Dendritic cell treated with granulocyte-macrophage colony-stimulating factor and Interleukin-4, amounts not matched to agents 40 ng/mL and 50 ng/mL, for 4 days (primary cell): ENCODE measurements around the gene TMEM232.
"Not testable (repeated sequence)": the region's sequence is repeated elsewhere in the genome, so short reads cannot be mapped to it uniquely, and the experiment has no call there.

Experiments
- H3K27ac Mint-ChIP-seq: one replicate; pipeline ENCODE4 v1.8.0; 2022; ENCODE audit warnings: mild to moderate bottlenecking, mixed read lengths
- H3K27me3 Mint-ChIP-seq: one replicate; pipeline ENCODE4 v1.8.0; 2022; ENCODE audit warnings: mild to moderate bottlenecking, mixed read lengths
- H3K36me3 Mint-ChIP-seq: one replicate; pipeline ENCODE4 v1.8.0; 2022; ENCODE audit warnings: low read depth, mixed read lengths
- H3K4me1 Mint-ChIP-seq: one replicate; pipeline ENCODE4 v1.8.0; 2022; ENCODE audit warnings: low read depth, mixed read lengths
- H3K4me3 Mint-ChIP-seq: one replicate; pipeline ENCODE4 v1.8.0; 2022; ENCODE audit warnings: mild to moderate bottlenecking, moderate library complexity, mixed read lengths
- H3K9me3 Mint-ChIP-seq: one replicate; pipeline ENCODE4 v1.8.0; 2022; ENCODE audit warnings: mixed read lengths
- intact Hi-C: fragments of 100-400 bp; cut with micrococcal nuclease; formaldehyde crosslinking; loops from one replicate; pipeline ENCODE4 v1.15.0; 2022

TMEM232 gene

DNA sequence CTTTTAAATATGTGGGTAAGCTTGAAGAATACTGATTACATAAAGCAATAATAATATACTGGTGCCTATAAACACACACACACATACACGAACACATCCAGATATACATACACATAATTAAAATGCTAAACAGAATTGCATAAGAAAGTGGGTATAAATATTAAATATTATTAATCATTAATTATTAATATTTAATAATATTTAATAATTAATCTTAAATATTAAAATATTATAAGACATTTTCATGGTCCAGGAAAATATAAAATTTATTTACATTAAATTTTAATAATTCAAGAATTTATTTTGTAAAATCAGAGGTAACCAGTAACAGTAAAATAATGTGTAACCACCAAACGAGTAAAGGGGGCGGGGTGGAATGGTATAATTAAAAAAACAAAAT lies 178.3 kb downstream of the TMEM232 start:
- Mint-ChIP-seq H3K36me3 (no peaks in the 10 kb centered on the region), H3K4me1 (no peaks in the 10 kb centered on the region), H3K4me3 (no peak overlapping the region), H3K27ac (no peak overlapping the region), H3K27me3 (no peaks in the 10 kb centered on the region), H3K9me3 (no peaks in the 10 kb centered on the region)
- intact Hi-C loops = no loop called here

DNA sequence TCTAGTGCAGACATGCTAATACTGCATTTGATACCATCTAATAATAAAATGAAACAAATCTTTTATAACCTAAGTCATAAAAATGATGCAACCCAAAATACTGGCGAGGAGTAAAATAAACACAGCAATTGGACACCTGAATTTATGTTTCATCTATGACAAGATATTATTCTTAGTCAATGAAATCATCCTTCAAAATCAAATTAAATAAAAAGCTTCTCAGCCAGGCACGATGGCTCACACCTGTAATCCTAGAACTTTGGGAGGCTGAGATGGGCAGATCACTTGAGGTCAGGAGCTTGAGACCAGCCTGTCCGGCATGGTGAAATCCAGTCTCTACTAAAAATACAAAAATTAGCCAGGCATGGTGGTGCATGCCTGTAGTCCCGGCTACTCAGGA lies 179.0 kb downstream of the TMEM232 start:
- H3K36me3 Mint-ChIP-seq = no peaks in the 10 kb centered on the region
- H3K9me3 Mint-ChIP-seq = no peaks in the 10 kb centered on the region
- no peak overlapping the region for H3K27ac Mint-ChIP-seq
- H3K4me3 Mint-ChIP-seq = no peak overlapping the region
- H3K4me1 Mint-ChIP-seq = no peaks in the 10 kb centered on the region
- no peaks in the 10 kb centered on the region for H3K27me3 Mint-ChIP-seq
- intact Hi-C loops = no loop called here

DNA sequence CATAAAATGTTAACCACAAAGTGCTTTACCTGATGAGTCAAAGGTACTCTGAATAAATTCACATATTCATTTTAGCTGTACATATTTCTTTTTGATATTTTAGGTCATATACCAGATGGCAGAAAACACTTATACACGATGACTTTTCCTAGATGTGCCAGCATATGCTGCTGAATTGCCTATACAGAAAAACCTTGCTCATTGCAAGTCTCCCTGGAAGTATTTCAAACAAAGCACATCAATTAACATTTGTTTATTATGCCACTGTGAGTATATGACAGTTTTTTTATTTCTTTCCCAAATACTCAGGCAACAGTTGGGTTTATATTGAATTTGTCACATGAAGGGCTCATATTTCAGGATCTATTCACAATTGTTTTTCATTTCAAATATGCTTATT lies 180.8 kb downstream of the TMEM232 start:
- no peak overlapping the region for H3K27ac Mint-ChIP-seq
- intact Hi-C loops = no loop called here
- H3K36me3 Mint-ChIP-seq = no peaks in the 10 kb centered on the region
- H3K4me3 Mint-ChIP-seq = no peak overlapping the region
- H3K4me1 Mint-ChIP-seq = no peaks in the 10 kb centered on the region
- no peaks in the 10 kb centered on the region for H3K27me3 Mint-ChIP-seq
- H3K9me3 Mint-ChIP-seq = no peaks in the 10 kb centered on the region

DNA sequence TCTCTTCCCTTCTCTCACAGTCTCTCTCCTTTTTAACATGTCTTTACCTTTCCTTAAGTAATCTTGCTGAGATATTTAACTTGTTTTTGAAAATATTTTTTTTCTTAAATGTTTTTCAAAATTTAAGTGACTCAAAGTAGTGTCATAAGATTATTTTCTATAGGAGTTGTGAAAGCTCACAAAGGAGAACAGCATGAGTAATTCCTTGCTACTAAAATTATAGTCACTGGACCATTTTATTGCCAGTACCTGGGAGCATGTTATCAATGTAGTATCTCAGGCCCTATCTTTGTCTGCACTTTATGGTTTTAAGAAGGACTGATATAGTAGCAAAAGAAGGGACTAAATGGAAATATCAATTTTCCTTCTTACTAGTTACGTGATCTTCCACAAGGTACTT lies 181.9 kb downstream of the TMEM232 start:
- no peak overlapping the region for H3K27ac Mint-ChIP-seq
- no peak overlapping the region for H3K4me3 Mint-ChIP-seq
- H3K4me1 Mint-ChIP-seq = no peaks in the 10 kb centered on the region
- no peaks in the 10 kb centered on the region for H3K27me3 Mint-ChIP-seq
- no peaks in the 10 kb centered on the region for H3K9me3 Mint-ChIP-seq
- no peaks in the 10 kb centered on the region for H3K36me3 Mint-ChIP-seq
- intact Hi-C loops = no loop called here

DNA sequence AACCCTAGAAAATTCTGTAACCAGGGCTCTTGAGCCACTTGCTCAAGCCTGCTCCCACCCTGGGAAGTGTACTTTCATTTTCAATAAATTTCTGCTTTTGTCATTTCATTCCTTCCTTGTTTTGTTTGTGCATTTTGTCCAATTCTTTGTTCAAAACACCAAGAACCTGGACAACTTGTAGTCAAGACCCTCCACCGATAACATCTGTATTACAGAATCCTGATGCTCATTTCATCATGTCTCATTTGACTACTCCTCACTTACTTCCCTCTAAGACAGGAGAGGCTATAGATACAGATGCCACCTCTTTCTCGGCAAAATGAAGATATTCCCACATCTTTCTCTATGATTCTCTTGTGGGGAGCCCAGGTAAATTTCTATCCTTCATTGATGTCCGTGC lies 183.5 kb downstream of the TMEM232 start:
- intact Hi-C loops = no loop called here
- Mint-ChIP-seq H3K4me3 (no peak overlapping the region), H3K4me1 (no peaks in the 10 kb centered on the region), H3K9me3 (no peaks in the 10 kb centered on the region), H3K36me3 (no peaks in the 10 kb centered on the region), H3K27me3 (no peaks in the 10 kb centered on the region), H3K27ac (no peak overlapping the region)

DNA sequence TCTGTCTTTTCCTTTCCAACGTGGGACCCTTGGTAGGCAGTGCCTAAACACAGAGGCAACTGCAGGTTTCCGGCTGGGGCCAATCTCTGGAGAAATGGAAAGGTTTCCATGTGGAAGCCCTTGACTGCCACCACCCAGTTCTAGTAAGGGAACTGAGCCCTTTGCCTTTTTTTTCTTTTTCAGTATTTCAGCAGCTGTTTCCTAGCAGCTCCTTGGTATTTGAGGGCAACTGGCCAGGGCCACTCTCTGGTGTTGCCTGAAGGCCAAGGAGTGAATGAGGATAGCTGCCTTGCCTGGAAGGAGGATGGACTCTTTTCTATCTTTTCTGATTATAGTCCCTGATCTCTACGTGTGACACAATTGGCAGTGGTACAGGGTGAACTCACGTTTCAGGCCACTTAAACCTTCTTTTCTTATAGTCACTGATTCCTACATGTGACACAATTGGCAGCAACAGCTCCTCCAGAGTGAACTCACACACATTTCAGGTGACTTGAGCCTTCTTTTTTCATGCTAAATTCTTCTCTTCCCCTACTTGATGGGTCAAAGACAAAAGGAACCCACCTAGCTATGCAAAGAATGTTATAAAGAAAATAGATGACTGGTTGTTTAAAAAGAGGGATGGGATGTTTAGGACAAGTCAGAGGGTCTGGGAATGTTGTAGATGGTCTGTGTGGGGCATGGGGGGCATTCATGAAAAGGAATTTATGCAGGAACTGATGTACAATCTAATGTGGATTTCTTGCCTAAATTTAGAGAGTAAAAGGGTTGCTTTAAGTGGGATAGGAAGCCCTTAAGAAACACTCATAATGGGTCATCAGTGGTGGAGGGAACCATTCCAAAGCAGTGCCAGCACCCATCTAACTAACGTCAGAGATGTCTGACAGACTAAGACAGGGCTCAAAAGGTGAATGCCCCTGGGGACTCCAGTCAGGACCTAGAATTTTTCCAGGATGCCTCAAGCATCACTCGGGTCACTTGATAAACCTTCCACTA lies 190.1 kb downstream of the TMEM232 start:
- Mint-ChIP-seq H3K36me3 (no peaks in the 10 kb centered on the region), H3K27ac (no peak overlapping the region), H3K9me3 (no peaks in the 10 kb centered on the region)

DNA sequence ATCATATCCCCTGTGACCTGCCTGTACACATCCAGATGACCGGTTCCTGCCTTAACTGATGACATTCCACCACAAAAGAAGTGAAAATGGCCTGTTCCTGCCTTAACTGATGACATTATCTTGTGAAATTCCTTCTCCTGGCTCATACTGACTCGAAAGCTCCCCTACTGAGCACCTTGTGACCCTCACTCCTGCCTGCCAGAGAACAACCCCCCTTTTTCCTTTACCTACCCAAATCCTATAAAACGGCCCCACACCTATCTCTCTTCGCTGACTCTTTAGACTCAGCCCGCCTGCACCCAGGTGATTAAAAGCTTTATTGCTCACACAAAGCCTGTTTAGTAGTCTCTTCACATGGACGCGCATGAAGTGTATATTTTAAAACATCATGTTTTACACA lies 191.3 kb downstream of the TMEM232 start:
- intact Hi-C loops, H3K27me3 Mint-ChIP-seq, H3K4me3 Mint-ChIP-seq, H3K27ac Mint-ChIP-seq, H3K36me3 Mint-ChIP-seq, H3K4me1 Mint-ChIP-seq, H3K9me3 Mint-ChIP-seq: not testable (repeated sequence)

More for the DNA sequence above, 190.1 kb downstream of the TMEM232 start:
- Mint-ChIP-seq H3K4me1 (no peaks in the 10 kb centered on the region), H3K4me3 (no peak overlapping the region), H3K27me3 (no peaks in the 10 kb centered on the region)
- intact Hi-C loops = no loop called here

DNA sequence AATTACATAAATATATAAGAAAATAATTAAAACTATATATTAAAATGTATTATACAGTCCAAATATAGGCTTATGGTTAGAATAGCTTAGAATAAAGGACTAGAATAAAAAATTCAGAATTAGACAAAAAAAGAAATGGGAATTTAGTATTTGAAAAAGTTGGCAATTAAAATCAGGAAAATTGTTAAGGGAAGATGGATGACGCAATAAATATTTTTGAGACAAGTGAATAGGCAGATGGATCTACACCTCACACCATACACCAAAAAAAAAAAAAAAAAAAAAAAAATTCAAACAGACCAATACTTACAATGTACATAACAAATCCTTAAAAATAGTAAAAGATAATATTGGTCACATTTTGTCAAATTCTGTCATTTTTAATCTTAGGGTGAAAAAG lies 200.7 kb downstream of the TMEM232 start:
- intact Hi-C loops = no loop called here
- no peak overlapping the region for H3K4me3 Mint-ChIP-seq
- H3K27ac Mint-ChIP-seq = no peak overlapping the region
- H3K36me3 Mint-ChIP-seq = no peaks in the 10 kb centered on the region
- no peaks in the 10 kb centered on the region for H3K4me1 Mint-ChIP-seq
- no peaks in the 10 kb centered on the region for H3K27me3 Mint-ChIP-seq
- peaks cover 23% of the 10 kb centered on the region for H3K9me3 Mint-ChIP-seq

DNA sequence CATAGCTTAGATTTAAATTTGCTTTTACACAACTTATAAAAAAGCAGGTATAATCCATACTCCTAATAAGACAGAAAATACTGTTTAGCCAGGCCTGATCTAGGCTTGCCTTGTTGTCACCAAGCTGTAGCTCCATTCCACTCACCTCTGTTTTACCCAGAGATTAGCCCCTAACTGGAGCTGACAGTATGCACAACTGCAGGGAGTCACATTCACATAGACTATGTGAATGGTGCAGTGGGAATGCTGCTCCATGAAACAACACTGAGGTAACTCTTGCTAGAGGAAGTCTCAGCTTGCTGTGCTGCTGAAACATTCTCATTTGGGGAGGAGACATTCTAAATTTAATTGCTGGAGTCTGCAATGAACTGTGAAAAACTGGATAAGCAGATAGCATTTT lies 209.1 kb downstream of the TMEM232 start:
- H3K27me3 Mint-ChIP-seq = no peaks in the 10 kb centered on the region
- intact Hi-C loops = no loop called here

DNA sequence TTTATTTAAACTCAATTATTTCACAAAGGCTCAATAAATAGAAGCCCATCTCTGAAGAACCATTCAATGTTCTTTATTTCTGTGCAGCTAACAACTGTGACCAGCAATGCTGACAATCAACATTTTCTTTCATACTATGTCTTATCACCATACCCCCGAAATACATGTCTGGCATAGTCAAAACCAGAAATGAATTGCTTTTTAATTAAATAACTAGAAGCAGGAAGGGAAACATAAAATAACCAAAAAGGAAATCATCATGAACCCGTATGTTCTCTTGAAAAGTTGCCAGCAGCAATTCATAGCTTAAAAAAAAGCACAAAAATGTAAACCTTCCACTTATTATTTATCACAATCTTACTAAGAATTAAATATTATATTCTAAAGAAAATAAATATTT lies 212.4 kb downstream of the TMEM232 start:
- H3K27me3 Mint-ChIP-seq = no peaks in the 10 kb centered on the region
- no peak overlapping the region for H3K27ac Mint-ChIP-seq
- H3K9me3 Mint-ChIP-seq = peaks cover 16% of the 10 kb centered on the region
- no peak overlapping the region for H3K4me3 Mint-ChIP-seq
- no peaks in the 10 kb centered on the region for H3K4me1 Mint-ChIP-seq
- intact Hi-C loops = no loop called here
- H3K36me3 Mint-ChIP-seq = no peaks in the 10 kb centered on the region

More for the DNA sequence above, 209.1 kb downstream of the TMEM232 start:
- H3K4me3 Mint-ChIP-seq = no peak overlapping the region
- H3K36me3 Mint-ChIP-seq = no peaks in the 10 kb centered on the region
- H3K9me3 Mint-ChIP-seq = peaks cover 22% of the 10 kb centered on the region
- H3K27ac Mint-ChIP-seq = no peak overlapping the region
- no peaks in the 10 kb centered on the region for H3K4me1 Mint-ChIP-seq

DNA sequence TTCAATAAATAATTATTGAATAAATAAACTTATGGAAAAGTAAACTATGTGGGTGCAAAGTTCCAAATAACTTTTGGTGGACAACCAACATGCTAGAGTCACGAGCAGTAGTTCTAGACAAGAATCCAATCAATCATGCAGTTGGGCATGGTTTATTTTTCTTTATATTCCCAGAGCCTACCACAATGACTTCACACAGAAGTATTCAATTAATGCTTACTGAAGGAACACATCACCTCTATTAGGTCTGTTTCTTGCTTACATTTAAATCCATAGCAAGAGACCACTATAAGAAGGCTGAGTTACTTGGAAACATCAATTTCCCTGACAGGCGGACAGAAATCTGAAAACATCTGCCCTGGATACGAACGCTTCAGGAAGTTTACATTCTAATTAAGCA lies 214.2 kb downstream of the TMEM232 start:
- Mint-ChIP-seq H3K9me3 (no peaks in the 10 kb centered on the region), H3K27me3 (no peaks in the 10 kb centered on the region), H3K36me3 (no peaks in the 10 kb centered on the region), H3K27ac (no peak overlapping the region), H3K4me3 (no peak overlapping the region), H3K4me1 (no peaks in the 10 kb centered on the region)
- intact Hi-C loops = no loop called here

DNA sequence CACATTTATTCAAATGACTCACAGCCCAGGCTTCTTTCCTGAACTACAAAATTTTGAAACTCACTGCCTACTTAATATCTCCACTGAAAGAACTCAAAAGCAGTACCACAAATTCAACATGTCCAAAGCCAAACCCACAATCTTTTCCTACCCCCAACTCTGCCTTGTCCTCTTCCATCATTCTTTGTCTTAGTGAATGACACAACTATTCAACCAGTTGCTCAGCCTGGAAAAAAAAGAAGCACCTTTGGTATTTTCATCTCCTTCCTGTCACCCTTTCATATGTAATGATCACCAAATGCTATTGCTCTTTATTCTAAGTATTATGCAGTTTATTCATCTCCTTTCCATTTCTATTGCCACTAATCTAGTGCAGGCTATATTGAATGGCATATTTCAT lies 216.3 kb downstream of the TMEM232 start:
- H3K9me3 Mint-ChIP-seq = no peaks in the 10 kb centered on the region
- no peak overlapping the region for H3K27ac Mint-ChIP-seq
- no peaks in the 10 kb centered on the region for H3K4me1 Mint-ChIP-seq
- H3K27me3 Mint-ChIP-seq = no peaks in the 10 kb centered on the region
- H3K4me3 Mint-ChIP-seq = no peak overlapping the region
- intact Hi-C loops = no loop called here
- H3K36me3 Mint-ChIP-seq = no peaks in the 10 kb centered on the region

DNA sequence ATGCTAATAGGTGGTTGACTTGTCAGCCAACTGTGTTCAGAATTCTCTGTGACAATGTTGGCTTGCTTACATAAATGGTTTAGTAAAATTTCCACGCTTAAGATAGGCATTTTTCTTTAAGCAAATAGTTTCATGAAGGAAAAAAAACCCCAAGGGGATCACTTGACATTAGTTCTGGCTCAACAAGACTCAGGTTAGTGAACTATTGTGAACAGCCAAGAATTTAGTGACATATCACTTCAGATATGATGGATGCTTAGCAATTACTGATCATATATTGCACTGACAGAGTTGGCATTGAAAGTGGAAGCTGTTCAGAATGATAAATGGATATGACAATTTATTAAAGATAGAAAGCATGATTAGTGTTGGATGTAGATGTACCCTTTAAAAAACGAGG lies 218.5 kb downstream of the TMEM232 start:
- H3K27ac Mint-ChIP-seq = no peak overlapping the region
- H3K36me3 Mint-ChIP-seq = no peaks in the 10 kb centered on the region
- no peaks in the 10 kb centered on the region for H3K9me3 Mint-ChIP-seq
- no peaks in the 10 kb centered on the region for H3K27me3 Mint-ChIP-seq
- no peak overlapping the region for H3K4me3 Mint-ChIP-seq
- intact Hi-C loops = no loop called here
- no peaks in the 10 kb centered on the region for H3K4me1 Mint-ChIP-seq

DNA sequence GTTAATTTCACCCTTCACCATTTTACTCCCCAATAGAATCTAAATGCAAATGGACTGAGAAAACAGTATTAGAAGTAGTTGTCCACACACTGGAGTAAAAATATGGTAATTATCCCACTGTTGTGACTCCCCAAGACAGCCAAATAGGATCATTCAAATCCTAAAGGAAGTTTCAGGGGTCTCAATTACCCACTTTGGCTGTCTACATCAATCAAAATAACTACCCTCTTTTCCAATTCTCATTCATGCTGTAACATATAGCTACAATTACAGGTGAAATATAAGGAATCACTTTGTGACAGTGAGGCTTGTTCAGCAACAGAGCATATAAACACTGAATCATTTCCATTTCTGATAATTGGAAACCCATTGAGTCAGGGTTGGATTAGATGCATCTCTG lies 220.1 kb downstream of the TMEM232 start:
- Mint-ChIP-seq H3K36me3 (no peaks in the 10 kb centered on the region), H3K9me3 (no peaks in the 10 kb centered on the region), H3K27me3 (no peaks in the 10 kb centered on the region), H3K27ac (no peak overlapping the region), H3K4me3 (no peak overlapping the region), H3K4me1 (no peaks in the 10 kb centered on the region)
- intact Hi-C loops = no loop called here

DNA sequence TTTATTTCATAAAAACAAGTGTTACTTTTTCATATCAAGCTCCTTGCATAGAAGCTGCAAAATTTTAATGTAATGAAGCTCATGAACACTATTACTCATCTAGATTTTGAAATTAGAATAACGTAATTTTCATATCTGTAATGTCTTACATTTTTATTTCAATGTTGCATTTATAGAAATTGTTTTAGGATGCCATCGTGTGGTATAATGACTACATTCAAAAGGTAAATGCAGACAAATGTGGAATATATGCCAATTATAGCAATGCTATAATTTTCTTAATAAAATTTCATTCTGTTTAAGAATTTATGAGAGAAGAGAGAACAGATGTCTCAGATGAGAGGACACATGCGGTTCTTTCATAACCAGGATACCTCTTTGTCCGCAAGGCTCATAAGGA lies 230.2 kb downstream of the TMEM232 start:
- intact Hi-C loops = no loop called here
- Mint-ChIP-seq H3K4me1 (no peaks in the 10 kb centered on the region), H3K4me3 (no peak overlapping the region), H3K27ac (no peak overlapping the region), H3K9me3 (no peaks in the 10 kb centered on the region), H3K36me3 (no peaks in the 10 kb centered on the region), H3K27me3 (no peaks in the 10 kb centered on the region)
